Measurements from ENCODE around the gene CENPL. TPM values are rescaled to one million over a fixed set of nuclear protein-coding genes. Genes with fewer than 3 reads are reported as not detected.

CENPL gene
- total and polyA plus RNA-seq, 9 of the 15 experiments (the other 6 are each of a cell fraction or from before 2014, with no cell fraction given): 33.0 to 52.7 (median 39.7) TPM

GRCh38 chr1:173868266-173869020, 43.8 kb upstream of the CENPL start, which contains the start of gene ZBTB37 (continued):
- TF ChIP-seq ZNF830 (CRISPR knock-in tag; IDR thresholded peaks at IDR 0.05): no peak
- TF ChIP-seq PURB (CRISPR knock-in tag; IDR thresholded peaks at IDR 0.05; ENCODE audit: low read depth): no peak
- TF ChIP-seq BRF2 (IDR thresholded peaks at IDR 0.05; ENCODE audit: borderline replicate concordance, insufficient read depth, insufficient read length): no peak
- peak; percentile 43 for TF ChIP-seq CHD2 (IDR thresholded peaks at IDR 0.05; ENCODE audit: low read depth, low read length)
- no peak for TF ChIP-seq ZKSCAN3 (CRISPR knock-in tag; IDR thresholded peaks at IDR 0.05)
- no peak for TF ChIP-seq ZNF197 (CRISPR knock-in tag; IDR thresholded peaks at IDR 0.05; ENCODE audit: low read depth)
- no peak for TF ChIP-seq ASH1L (IDR thresholded peaks at IDR 0.05; ENCODE audit: borderline replicate concordance, low read depth, partially characterized antibody)
- TF ChIP-seq NONO (IDR thresholded peaks at IDR 0.05; ENCODE audit: low read depth in 2 of 2, low read length in 1 of 2): peak in 1 of 2 experiments; percentile 80; a peak in 1 of 4 replicates
- no peak for TF ChIP-seq ZNF384 (IDR thresholded peaks at IDR 0.05; ENCODE audit: low read depth, low read length)
- TF ChIP-seq U2AF1 (optimal IDR thresholded peaks at IDR 0.05; ENCODE audit: low read depth, low read length): no peak
- TF ChIP-seq ZNF444 (CRISPR knock-in tag; IDR thresholded peaks at IDR 0.05): peak; percentile 79
- TF ChIP-seq ZC3H4 (CRISPR knock-in tag; IDR thresholded peaks at IDR 0.05; ENCODE audit: borderline replicate concordance): no peak
- TF ChIP-seq MITF (IDR thresholded peaks at IDR 0.05): no peak
- no peak for TF ChIP-seq ZNF408 (CRISPR knock-in tag; IDR thresholded peaks at IDR 0.05; ENCODE audit: low read depth)
- peak; percentile 91 for TF ChIP-seq RB1 (IDR thresholded peaks at IDR 0.05; ENCODE audit: low read depth)
- TF ChIP-seq SREBF2 (CRISPR knock-in tag; IDR thresholded peaks at IDR 0.05): no peak
- TF ChIP-seq GATAD2A (IDR thresholded peaks at IDR 0.05): peak; percentile 86; the same call in 1 of the 2 replicates
- no peak for TF ChIP-seq ZNF586 (CRISPR knock-in tag; conservative IDR thresholded peaks at IDR 0.05)
- TF ChIP-seq NR2C1 (IDR thresholded peaks at IDR 0.05): peak; percentile 99
- peak; percentile 99 for TF ChIP-seq NR2C1 (tag; IDR thresholded peaks at IDR 0.05)
- TF ChIP-seq HMG20B (CRISPR knock-in tag; IDR thresholded peaks at IDR 0.05): no peak
- TF ChIP-seq ZNF57 (CRISPR knock-in tag; IDR thresholded peaks at IDR 0.05): no peak
- TF ChIP-seq KAT7 (CRISPR knock-in tag; IDR thresholded peaks at IDR 0.05; ENCODE audit: borderline replicate concordance): peak; percentile 92; the same call in 1 of the 2 replicates
- no peak; the same call in 1 of the 2 replicates for TF ChIP-seq SMC3 (conservative IDR thresholded peaks at IDR 0.05; ENCODE audit: insufficient read depth, low read depth, low read length)
- TF ChIP-seq KDM1A (IDR thresholded peaks at IDR 0.05): peak in 1 of 2 experiments; percentile 80; a peak in 1 of 4 replicates
- no peak for TF ChIP-seq ILF3 (IDR thresholded peaks at IDR 0.05; ENCODE audit: borderline replicate concordance)
- no peak for TF ChIP-seq DNMT1 (IDR thresholded peaks at IDR 0.05)
- TF ChIP-seq MYC (IDR thresholded peaks at IDR 0.05; ENCODE audit: low read depth, low read length): peak; percentile 65; the same call in 1 of the 2 replicates
- TF ChIP-seq MYC (CRISPR knock-in tag; IDR thresholded peaks at IDR 0.05; ENCODE audit: borderline replicate concordance, low read depth): no peak
- no peak for TF ChIP-seq ZNF77 (CRISPR knock-in tag; IDR thresholded peaks at IDR 0.05)
